RWPE1 (cell line): ENCODE results near the gene S100A13.

Experiments used
- CTCF ChIA-PET: fragments of 350-600 bp; sonication (Branson Sonifier 250); formaldehyde crosslinking; extraction: SDS; loops from one replicate; lab custom pipeline; 2021; lab: Yijun Ruan, JAX
- POLR2A ChIA-PET: fragments of 400-600 bp; formaldehyde crosslinking; extraction: SDS; loops from one replicate; lab custom pipeline; 2020; ENCODE audit warnings: antibody characterized with exemption; ENCODE audit not compliant: low non-redundant PET; lab: Yijun Ruan, JAX
- DNase-seq: peaks from one replicate; pipeline ENCODE4 v3.0.0; 2012; ENCODE audit warnings: low spot score
- H3K27ac ChIP-seq: fragments of 450-650 bp; 2 replicates; pipeline ENCODE4 v1.5.1; 2017
- TF ChIP-seq, protein P1 (sequence below): fragments of 450-650 bp; conservative IDR thresholded peaks from 2 replicates; pipeline ENCODE4 v1.5.1; 2017; ENCODE audit warnings: low read depth, mild to moderate bottlenecking

The S100A13 gene

DNA sequence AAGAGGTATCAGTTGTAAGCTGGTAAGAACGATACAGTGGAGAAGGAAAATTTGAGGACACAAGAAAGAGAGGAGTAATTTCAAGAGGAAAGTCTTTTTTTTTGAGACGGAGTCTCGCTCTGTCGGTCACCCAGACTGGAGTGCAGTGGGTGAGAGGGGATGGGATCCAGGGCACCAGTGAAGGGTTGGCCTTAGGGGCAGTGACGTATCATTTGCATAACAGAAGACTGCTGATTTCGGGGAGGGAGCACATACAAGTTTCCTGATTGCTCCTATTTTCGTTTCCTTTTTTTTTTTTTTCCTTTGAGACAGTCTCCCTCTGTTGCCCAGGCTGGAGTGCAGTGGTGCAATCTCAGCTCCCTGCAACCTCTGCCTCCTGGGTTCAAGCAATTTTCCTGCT lies 4.2 kb downstream of the S100A13 start:
- DNase-seq = no peak
- H3K27ac ChIP-seq = no peak overlapping the region
- POLR2A ChIA-PET = no interaction called here
- TF ChIP-seq, protein P1, sequence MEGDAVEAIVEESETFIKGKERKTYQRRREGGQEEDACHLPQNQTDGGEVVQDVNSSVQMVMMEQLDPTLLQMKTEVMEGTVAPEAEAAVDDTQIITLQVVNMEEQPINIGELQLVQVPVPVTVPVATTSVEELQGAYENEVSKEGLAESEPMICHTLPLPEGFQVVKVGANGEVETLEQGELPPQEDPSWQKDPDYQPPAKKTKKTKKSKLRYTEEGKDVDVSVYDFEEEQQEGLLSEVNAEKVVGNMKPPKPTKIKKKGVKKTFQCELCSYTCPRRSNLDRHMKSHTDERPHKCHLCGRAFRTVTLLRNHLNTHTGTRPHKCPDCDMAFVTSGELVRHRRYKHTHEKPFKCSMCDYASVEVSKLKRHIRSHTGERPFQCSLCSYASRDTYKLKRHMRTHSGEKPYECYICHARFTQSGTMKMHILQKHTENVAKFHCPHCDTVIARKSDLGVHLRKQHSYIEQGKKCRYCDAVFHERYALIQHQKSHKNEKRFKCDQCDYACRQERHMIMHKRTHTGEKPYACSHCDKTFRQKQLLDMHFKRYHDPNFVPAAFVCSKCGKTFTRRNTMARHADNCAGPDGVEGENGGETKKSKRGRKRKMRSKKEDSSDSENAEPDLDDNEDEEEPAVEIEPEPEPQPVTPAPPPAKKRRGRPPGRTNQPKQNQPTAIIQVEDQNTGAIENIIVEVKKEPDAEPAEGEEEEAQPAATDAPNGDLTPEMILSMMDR = no peak
- CTCF ChIA-PET = interaction anchor here (0.6 to 0.7 kb wide), 2 partner anchors 15 to 55 kb away, joined by 3 to 5 read pairs; partner anchors contain the start of gene NPR1

DNA sequence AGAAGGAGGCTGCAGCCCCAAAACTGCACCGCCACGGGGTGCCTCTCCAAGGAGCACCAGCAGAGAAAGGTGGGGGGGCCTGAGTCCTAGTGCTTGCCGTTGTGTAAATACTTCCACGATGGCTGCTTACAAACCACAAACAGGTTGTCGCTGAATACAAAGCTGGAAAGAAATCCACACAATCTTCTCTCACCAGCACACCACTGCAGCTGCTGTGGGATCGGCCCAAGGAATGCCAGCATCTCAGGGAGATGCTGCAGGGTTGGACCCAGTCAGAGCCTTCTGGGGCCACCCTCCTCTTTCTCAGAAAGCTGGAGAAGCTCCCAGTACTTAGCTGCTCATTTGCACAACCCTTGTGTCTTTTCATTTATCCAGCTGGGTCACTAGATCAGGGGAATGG lies 8.1 kb downstream of the S100A13 start:
- POLR2A ChIA-PET = no interaction called here

GRCh38 chr1:153617663-153618062 lies 9.6 kb downstream of the S100A13 start:
- H3K27ac ChIP-seq = peak overlapping the region; percentile 99
- no peak for DNase-seq
- TF ChIP-seq, protein P1 = no peak; the same call in 1 of the 2 replicates
- CTCF ChIA-PET = interaction anchor here (0.6 to 3.4 kb wide), 7 partner anchors 8 to 1553 kb away, joined by 3 to 25 read pairs (median 3); partner anchors contain the start of gene S100A13
- POLR2A ChIA-PET = interaction anchor here (7.6 kb wide), 1 partner anchor 9 kb away, joined by 56 read pairs; the partner anchor contains the start of genes S100A1 and S100A13

More for the DNA sequence above, 8.1 kb downstream of the S100A13 start:
- TF ChIP-seq, protein P1 = no peak
- CTCF ChIA-PET = interaction anchor here (1.7 to 3.4 kb wide), 3 partner anchors 8 to 46 kb away, joined by 4 to 25 read pairs (median 12); partner anchors contain the start of gene S100A13
- peak overlapping the region; percentile 8; the same call in 1 of the 2 replicates for H3K27ac ChIP-seq
- DNase-seq = no peak

GRCh38 chr1:153616917-153617311 lies 10.4 kb downstream of the S100A13 start:
- TF ChIP-seq, protein P1 = no peak
- POLR2A ChIA-PET = interaction anchor here (1.9 to 7.6 kb wide), 2 partner anchors 10 to 17 kb away, joined by 14 to 56 read pairs; partner anchors contain the start of genes CHTOP, S100A1 and S100A13
- DNase-seq = no peak
- H3K27ac ChIP-seq = peak overlapping the region; percentile 99
- CTCF ChIA-PET = interaction anchor here (0.6 to 3.4 kb wide), 8 partner anchors 7 to 72 kb away, joined by 3 to 25 read pairs (median 4); partner anchors contain the start of genes S100A1 and S100A13

DNA sequence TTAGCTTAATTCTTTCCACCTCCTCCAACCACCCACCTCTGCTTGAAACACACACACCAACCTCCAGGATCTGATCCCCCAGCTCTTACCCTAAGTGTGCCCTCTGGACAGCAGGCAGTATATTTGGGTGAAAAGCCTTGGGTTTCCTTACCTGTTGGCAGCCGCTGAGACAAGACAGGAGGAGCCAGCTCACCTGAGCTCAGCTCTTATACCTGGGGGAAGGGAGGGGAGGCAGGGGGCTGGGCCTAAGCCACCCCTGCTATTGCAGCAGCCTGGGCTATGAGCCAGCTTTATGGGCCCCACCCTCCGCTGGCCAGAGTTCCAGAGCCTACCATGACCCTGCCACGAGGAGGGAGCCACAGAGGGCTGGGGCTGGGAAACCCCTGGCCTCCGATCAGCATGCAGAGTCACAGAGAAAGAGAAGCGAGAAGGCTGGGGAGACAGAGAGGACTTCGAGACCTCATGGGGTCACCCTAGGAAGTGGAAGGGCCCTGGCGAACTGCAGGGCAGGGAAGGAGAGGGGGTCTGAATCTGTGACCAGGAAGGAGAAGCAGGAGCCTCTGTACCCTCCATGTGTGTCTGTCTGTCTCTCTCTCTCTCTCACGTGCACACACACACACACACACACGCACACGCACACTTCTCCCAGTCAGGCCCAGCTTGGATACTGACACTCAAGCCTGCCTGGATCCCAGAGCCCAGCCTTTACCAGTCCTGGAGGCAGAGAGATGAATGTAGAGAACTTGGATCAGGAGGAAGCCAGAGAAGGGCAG lies 11.0 kb downstream of the S100A13 start, which contains the start of gene S100A14:
Gene S100A14, minus strand, starts transcription at position 182 of the 773 bp plus-strand sequence. CDS start 467 bp downstream, outside the sequence.
- H3K27ac ChIP-seq = peak within 1 kb of the TSS; percentile 99
- TF ChIP-seq, protein P1 = no peak
- POLR2A ChIA-PET = interaction anchor here (0.8 to 7.6 kb wide), 3 partner anchors 9 to 17 kb away, joined by 3 to 56 read pairs (median 14); partner anchors contain the start of genes CHTOP, S100A1 and S100A13
- DNase-seq = peak; percentile 92
- CTCF ChIA-PET = interaction anchor here (0.6 to 1.5 kb wide), 8 partner anchors 8 to 344 kb away, joined by 3 to 9 read pairs (median 3); partner anchors contain the start of gene S100A1

DNA sequence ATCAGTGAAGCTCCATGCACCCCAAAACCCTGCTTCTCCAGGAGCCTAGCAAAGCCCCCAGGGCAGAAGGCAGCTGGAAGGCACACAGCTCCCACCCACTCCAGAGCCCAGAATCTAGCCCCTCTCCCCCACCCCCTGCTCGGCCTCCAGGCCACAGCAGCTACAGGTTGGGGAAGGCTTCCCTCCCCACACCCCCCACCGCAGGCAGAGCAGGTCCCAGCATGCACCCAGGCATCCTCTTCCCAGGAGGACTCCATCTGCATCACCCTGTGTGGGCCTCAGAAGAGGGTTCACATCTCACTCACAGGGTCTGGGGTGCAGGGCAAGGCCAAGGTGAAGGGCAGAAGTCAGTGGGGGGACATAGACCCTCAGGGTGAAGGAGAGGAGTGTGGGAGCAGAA lies 11.9 kb downstream of the S100A13 start:
- DNase-seq = no peak
- H3K27ac ChIP-seq = peak overlapping the region; percentile 99
- TF ChIP-seq, protein P1 = no peak
- CTCF ChIA-PET = interaction anchor here (0.6 to 4.5 kb wide), 4 partner anchors 39 to 327 kb away, joined by 3 to 23 read pairs (median 3); no protein-coding TSS in a partner anchor
- POLR2A ChIA-PET = interaction anchor here (0.6 to 7.6 kb wide), 5 partner anchors 8 to 50 kb away, joined by 3 to 56 read pairs (median 4); partner anchors contain the start of genes CHTOP, S100A1, S100A13 and S100A2
